ENCODE data around the gene ABCA12.

GRCh38 chr2:215161301-215161829 is 22.9 kb upstream of the ABCA12 start:
- TF ChIP-seq CTCF (IDR thresholded peaks at IDR 0.05): no peak
- TF ChIP-seq POLR2AphosphoS5 (IDR thresholded peaks at IDR 0.05): no peak
- TF ChIP-seq POLR2A (IDR thresholded peaks at IDR 0.05): no peak
- no peak for TF ChIP-seq EP300 (IDR thresholded peaks at IDR 0.05)

All from gastroesophageal sphincter (tissue), 3 donors.